ENCODE results near the gene ADAMTS18.
"Not testable (repeated sequence)": the region's sequence is repeated elsewhere in the genome, so short reads cannot be mapped to it uniquely, and the experiment has no call there.

Gene ADAMTS18

DNA sequence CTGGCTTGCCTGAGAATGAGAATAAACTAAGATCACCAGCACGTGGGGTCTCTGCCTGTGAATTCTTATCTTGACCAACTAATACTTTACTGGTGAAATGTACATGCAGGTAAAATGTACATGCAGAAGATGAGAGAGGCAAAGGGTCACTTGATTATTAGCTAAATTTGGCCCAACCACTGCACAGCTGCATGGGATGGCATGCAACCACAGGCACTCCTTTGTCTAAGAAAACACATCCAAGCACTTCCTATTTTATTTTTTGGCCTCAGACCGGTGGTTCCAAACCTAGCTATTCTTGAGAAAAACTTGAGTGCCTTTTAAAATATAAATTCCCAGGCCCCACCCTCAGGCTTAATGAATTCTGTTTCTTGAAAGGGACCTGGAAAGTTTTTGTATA is 157.7 kb downstream of the ADAMTS18 start:
- no peak for DNase-seq

- no peak for DNase-seq
These were observed 158.2 kb downstream of the ADAMTS18 start for GRCh38 chr16:77276661-77277060.

GRCh38 chr16:77275303-77275702 is 159.5 kb downstream of the ADAMTS18 start:
- DNase-seq, result not testable (repeated sequence)

DNA sequence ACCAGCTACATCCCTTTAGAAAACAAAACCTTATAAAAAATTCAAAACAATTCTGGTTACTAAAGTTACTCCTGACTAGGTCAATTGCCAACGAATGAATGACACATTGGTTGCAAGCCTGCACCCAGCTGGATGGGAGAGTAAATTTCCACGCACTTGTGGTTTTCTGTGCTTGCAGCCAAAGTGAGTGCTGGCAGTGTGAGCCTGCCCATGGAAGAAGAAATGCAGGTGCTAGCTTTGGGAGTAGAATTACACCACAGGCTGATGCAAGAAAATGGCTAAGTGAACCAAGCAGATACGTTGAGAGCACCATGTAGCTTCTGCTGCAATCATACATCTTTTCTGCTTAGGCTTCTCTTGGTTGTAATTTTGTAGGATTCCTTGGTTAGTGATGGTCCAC is 161.0 kb downstream of the ADAMTS18 start:
- no peak for DNase-seq

DNA sequence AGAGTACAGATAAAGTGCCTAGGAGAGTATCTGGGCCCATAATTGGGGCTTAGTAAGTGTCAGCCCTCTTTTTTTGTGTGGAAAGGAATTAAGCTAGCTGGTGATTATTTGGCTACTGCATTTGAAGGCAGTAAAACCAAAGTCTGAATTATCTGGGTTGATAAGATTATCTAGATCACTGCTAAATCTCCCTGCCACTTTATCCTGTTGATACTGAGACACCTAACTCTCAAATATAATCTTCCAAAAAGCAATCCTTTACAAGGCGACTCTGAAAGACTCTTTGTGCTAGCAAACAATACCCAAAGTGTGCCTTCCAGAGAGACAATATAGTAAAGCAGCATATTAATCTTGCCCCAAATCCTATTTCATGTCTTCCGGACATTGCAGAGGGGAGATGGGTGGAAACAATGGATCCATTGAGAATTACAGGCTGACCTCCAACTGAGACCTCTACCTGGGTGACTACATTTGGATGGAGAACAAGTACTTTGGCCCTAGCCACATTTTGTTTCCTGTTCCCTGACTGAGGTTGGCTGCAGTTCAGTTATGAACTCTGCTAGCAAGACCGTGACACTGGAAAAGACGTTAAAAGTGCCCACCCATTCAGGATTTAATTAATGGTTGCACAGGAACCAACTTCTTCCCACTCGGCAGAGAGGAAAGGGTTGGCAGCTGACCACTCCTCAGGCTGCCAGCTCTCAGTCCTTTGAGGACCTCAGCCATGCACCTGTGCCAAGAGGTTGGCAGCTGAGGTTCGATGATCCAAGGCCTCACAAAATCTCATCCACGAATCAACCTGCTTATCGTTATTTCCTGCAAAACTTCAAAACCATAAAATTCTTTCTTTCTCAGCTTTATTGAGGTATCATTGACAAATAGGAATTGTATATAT is 163.1 kb downstream of the ADAMTS18 start:
- no peak for DNase-seq

- not testable (repeated sequence) for DNase-seq
These were observed 168.6 kb downstream of the ADAMTS18 start for GRCh38 chr16:77266185-77266584.

- no peak for DNase-seq
These were observed 171.9 kb downstream of the ADAMTS18 start for GRCh38 chr16:77262971-77263370.

DNA sequence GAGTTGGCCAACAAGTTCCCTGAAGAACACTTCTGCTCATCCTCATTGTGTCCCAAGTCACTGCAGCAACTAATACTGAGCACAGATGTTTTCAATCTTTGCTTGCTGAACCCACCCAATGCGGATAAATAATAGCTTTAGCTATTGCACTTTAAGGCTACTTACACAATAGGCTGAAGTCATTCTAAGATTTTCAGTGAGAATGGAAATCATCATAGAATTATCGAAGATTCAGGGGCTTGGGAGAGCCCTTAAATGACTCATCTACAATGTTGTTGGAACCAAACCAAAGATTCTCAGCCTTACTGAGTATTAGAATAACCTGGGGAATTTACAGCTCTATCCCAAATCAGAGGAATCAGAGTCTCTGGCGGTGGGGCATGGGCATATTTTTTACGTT is 184.4 kb downstream of the ADAMTS18 start:
- no peak for DNase-seq

DNA sequence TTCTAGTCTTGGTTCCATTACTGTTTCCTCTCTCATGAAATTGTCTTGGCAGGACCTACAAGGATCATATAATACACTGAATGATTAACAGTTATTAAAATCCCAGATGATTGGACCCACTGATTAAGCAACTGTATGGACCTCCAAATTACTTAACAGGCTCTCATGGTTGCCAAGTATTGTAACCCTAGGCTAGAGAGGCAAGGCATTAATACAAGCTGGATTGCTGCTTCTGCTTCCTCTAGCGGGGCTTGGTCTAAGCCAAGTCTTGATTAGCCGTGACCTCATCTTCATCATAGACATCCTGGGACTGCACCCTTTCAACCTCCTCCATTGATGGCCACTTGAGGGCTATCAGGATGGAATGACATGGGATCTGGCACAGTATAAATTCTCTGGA is 188.7 kb downstream of the ADAMTS18 start:
- no peak for DNase-seq

DNA sequence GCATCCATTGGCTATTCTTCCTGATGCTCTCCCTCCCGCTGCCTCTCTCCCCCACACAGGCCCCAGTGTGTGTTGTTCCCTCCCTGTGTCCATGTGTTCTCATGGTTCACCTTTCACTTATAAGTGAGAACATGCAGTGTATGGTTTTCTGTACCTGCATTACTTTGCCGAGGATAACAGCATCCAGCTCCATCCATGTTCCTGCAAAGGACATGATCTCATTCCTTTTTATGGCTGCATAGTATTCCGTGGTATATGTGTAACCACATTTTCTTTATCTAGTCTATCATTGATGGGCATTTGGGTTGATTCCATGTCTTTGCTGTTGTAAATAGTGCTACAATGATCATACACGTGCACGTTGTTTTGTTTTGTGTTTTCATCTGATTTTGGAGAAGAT is 192.4 kb downstream of the ADAMTS18 start:
- not testable (repeated sequence) for DNase-seq

- DNase-seq, result no peak
These were observed 196.2 kb downstream of the ADAMTS18 start for GRCh38 chr16:77238593-77238992.

- peak; percentile 73 to 84 (median 82) for DNase-seq
These were observed 198.7 kb downstream of the ADAMTS18 start for GRCh38 chr16:77236063-77236511.

- DNase-seq, result no peak
These were observed 200.2 kb downstream of the ADAMTS18 start for GRCh38 chr16:77234611-77235010.

DNA sequence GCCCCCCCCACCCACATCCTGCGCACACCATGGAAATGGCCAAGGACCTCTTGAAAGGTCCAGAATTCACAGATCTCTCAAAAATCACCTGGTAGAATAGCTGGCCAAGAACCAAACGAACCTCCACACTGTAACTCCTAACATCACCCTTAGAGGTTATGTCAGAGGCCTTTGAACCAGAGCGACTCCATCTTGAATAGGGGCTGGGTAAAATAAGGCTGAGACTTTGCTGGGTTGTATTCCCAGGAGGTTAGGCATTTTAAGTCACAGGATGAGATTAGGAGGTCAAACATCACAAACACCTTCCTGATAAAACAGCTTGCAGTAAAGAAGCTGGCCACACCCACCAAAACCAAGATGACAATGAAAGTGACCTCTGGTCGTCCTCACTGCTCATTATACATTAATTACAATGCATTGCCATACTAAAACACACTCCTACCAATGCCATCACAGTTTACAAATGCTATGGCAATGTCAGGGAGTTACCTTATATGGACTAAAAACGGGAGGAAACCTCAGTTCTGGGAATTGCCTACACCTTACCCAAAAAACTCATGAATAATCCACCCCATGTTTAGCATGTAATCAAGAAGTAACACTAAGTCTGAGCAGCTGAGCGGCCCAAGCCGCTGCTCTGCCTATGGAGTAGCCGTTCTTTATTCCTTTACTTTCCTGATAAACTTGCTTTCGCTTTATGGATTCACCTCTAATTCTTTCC is 200.9 kb downstream of the ADAMTS18 start:
- DNase-seq, result no peak
